ENCODE results near the gene SLIT3. TPM values are rescaled to one million over a fixed set of nuclear protein-coding genes. Genes with fewer than 3 reads are reported as not detected.
"Not testable (repeated sequence)": the region's sequence is repeated elsewhere in the genome, so short reads cannot be mapped to it uniquely, and the experiment has no call there.

SLIT3 gene
- total RNA-seq, 1 donor from 2014 or later, result 3.2 TPM

DNA sequence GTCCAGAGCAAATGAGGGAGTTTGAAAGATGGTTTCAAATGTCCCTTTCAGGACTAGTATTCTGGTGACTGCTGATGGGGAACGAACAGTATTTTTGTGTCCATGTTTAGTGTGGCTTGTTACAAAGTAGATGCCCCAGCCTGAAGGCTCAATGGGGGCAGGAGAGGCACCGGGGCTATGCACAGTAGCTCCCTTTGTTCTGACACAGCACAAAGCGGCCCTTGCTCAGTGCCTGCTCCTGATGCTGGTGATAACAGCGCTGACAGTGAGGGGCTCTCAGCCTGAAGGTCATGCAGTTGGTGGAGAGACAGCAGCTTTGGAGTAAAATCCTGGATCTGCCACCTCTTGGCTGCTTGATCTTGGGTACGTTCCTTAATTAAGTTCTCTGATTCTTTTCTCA lies 188.9 kb downstream of the SLIT3 start:
- Mint-ChIP-seq H3K4me3 (ENCODE audit: unreplicated experiment) (no peak overlapping the region), H3K9me3 (ENCODE audit: unreplicated experiment) (peaks cover 4% of the 10 kb centered on the region), H3K27me3 (ENCODE audit: unreplicated experiment) (peaks cover 4% of the 10 kb centered on the region), H3K27ac (ENCODE audit: unreplicated experiment) (no peak overlapping the region), H3K36me3 (ENCODE audit: low read depth, unreplicated experiment) (no peaks in the 10 kb centered on the region), H3K4me1 (ENCODE audit: unreplicated experiment) (no peaks in the 10 kb centered on the region)
- no peak for DNase-seq (ENCODE audit: low spot score)
- TF ChIP-seq, protein P1, sequence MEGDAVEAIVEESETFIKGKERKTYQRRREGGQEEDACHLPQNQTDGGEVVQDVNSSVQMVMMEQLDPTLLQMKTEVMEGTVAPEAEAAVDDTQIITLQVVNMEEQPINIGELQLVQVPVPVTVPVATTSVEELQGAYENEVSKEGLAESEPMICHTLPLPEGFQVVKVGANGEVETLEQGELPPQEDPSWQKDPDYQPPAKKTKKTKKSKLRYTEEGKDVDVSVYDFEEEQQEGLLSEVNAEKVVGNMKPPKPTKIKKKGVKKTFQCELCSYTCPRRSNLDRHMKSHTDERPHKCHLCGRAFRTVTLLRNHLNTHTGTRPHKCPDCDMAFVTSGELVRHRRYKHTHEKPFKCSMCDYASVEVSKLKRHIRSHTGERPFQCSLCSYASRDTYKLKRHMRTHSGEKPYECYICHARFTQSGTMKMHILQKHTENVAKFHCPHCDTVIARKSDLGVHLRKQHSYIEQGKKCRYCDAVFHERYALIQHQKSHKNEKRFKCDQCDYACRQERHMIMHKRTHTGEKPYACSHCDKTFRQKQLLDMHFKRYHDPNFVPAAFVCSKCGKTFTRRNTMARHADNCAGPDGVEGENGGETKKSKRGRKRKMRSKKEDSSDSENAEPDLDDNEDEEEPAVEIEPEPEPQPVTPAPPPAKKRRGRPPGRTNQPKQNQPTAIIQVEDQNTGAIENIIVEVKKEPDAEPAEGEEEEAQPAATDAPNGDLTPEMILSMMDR (IDR thresholded peaks at IDR 0.05; ENCODE audit: unreplicated experiment), result no peak

DNA sequence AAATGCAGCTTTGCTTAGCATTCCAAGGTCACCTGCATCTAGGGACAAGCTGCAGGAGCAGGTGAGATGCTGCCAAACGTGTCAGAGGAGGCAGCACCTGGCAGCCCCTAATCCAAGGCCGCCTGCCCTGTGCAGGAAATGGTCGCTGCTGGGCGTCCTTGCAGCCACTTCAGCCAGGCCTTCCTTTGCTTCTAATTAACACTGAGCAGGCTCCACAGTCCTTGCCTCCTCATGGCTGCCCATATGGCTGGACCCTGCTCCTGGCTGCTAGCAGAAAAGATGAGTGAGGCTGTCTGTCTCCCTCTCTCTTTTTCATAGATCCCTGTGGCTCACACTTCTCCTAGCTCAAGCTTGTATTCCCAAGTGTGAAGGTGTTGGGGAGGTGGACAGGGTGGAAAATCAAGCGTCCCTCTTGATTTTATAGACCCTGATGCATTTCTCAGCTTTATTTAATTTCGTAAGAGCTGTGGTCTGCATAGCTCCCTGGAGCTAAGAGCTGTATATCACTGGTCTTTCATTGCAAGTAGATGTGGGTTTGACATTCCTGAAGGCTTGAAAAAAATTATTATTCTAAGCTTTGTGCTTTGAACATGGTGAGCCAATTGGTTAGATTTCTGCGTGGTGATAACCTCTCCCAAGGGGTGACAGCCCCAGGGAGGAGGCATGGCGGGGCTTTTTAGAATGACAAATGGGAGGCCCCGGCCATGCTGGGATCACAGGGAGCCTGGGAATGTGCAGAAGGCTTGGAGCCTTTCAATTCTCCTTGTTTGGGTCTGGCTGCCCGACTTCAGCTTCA lies 193.8 kb downstream of the SLIT3 start:
- H3K36me3 Mint-ChIP-seq (ENCODE audit: low read depth, unreplicated experiment), result no peaks in the 10 kb centered on the region
- H3K27me3 Mint-ChIP-seq (ENCODE audit: unreplicated experiment), result peaks cover 6% of the 10 kb centered on the region
- H3K27ac Mint-ChIP-seq (ENCODE audit: unreplicated experiment), result no peak overlapping the region
- DNase-seq (ENCODE audit: low spot score), result no peak
- TF ChIP-seq, protein P1 (IDR thresholded peaks at IDR 0.05; ENCODE audit: unreplicated experiment), result no peak
- H3K9me3 Mint-ChIP-seq (ENCODE audit: unreplicated experiment), result peaks cover 4% of the 10 kb centered on the region
- no peaks in the 10 kb centered on the region for H3K4me1 Mint-ChIP-seq (ENCODE audit: unreplicated experiment)
- H3K4me3 Mint-ChIP-seq (ENCODE audit: unreplicated experiment), result no peak overlapping the region

DNA sequence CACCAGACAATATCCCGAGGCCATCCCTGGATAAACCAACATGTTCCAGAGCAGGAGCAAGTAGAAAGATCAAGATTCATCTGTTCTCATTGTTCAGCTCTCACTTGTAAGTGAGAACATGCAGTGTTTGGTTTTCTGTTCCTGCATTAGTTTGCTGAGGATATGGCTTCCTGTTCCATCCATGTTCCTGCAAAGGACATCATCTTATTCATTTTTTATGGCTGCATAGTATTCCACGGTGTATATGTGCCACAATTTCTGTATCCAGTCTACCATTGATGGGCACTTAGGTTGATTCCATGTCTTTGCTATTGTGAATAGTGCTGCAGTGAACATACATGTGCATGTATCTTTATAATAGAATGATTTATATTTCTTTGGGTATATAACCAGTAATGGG lies 195.4 kb downstream of the SLIT3 start:
- H3K36me3 Mint-ChIP-seq (ENCODE audit: low read depth, unreplicated experiment); H3K9me3 Mint-ChIP-seq (ENCODE audit: unreplicated experiment); H3K27ac Mint-ChIP-seq (ENCODE audit: unreplicated experiment); DNase-seq (ENCODE audit: low spot score); H3K4me1 Mint-ChIP-seq (ENCODE audit: unreplicated experiment); H3K27me3 Mint-ChIP-seq (ENCODE audit: unreplicated experiment); H3K4me3 Mint-ChIP-seq (ENCODE audit: unreplicated experiment): not testable (repeated sequence)

DNA sequence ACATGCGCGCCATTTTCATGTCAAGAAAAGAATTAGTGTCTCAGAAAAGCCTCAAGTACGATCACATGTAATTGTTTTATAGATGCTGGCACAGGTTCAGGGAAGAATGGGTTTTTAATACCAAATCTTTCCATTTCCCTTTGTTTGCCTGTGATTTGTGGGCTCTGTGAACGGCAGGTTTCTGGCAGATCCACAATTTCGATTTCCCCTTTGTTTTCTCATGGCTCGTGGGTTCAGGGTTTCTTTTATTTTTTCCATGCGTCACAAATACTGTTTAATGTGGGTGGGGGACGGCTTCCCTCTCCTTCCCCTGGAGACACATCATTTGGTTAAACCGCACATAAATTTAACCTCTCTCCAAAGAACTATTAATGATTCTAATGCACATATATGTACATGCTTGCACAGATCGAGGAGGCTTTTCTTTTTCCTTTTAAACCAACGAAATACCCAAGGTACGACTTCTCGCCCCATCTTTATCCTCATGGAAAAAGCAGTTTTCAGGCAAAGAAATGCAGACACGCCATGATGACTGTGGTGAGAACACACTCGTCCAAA lies 195.9 kb downstream of the SLIT3 start:
- TF ChIP-seq, protein P1 (IDR thresholded peaks at IDR 0.05; ENCODE audit: unreplicated experiment), result no peak
- Mint-ChIP-seq H3K4me3 (ENCODE audit: unreplicated experiment) (no peak overlapping the region), H3K9me3 (ENCODE audit: unreplicated experiment) (peaks cover 4% of the 10 kb centered on the region), H3K27ac (ENCODE audit: unreplicated experiment) (no peak overlapping the region), H3K27me3 (ENCODE audit: unreplicated experiment) (peaks cover 6% of the 10 kb centered on the region), H3K36me3 (ENCODE audit: low read depth, unreplicated experiment) (no peaks in the 10 kb centered on the region), H3K4me1 (ENCODE audit: unreplicated experiment) (no peaks in the 10 kb centered on the region)
- DNase-seq (ENCODE audit: low spot score), result no peak

DNA sequence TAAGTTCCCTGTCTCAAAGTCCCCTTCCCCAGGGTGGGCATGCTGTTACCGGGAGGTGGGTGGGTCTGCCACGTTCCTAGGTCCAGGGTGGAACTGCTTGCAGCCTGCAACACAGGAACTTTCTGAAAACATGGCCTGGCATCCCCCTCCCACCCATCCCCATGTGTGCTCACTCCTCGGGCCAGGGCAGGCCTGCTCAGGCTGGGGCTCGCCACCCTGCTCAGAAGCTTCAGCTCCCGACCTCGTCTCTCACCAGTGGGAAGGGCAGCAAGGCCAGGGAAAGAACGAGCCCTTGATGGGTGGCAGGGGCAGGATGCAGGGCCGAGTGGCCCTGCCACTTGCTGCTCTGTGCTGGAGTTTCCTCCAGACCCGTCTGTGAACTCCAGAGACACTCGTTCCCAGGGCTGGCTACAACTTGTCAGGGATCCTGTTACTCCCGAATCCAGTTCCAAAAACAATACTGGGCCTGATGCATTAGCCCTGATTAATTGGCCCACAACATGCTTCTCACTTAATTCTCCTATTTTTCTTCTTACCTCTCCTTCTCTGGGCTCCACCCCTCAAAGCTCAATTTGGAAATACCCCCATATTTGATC lies 197.3 kb downstream of the SLIT3 start:
- no peak for DNase-seq (ENCODE audit: low spot score)
- H3K4me3 Mint-ChIP-seq (ENCODE audit: unreplicated experiment), result no peak overlapping the region
- H3K36me3 Mint-ChIP-seq (ENCODE audit: low read depth, unreplicated experiment), result no peaks in the 10 kb centered on the region
- H3K4me1 Mint-ChIP-seq (ENCODE audit: unreplicated experiment), result peaks cover 2% of the 10 kb centered on the region
- H3K27ac Mint-ChIP-seq (ENCODE audit: unreplicated experiment), result no peak overlapping the region
- H3K27me3 Mint-ChIP-seq (ENCODE audit: unreplicated experiment), result peaks cover 6% of the 10 kb centered on the region
- TF ChIP-seq, protein P1 (IDR thresholded peaks at IDR 0.05; ENCODE audit: unreplicated experiment), result no peak
- H3K9me3 Mint-ChIP-seq (ENCODE audit: unreplicated experiment), result no peaks in the 10 kb centered on the region
